ENCODE measurements around the gene WDR83. TPM values are rescaled to one million over a fixed set of nuclear protein-coding genes. Genes with fewer than 3 reads are reported as not detected.
"Not testable (repeated sequence)": the region's sequence is repeated elsewhere in the genome, so short reads cannot be mapped to it uniquely, and the experiment has no call there.

The WDR83 gene
- total and polyA plus RNA-seq, 4 donors, result 7.1 to 20.9 (median 10.6) TPM

- no peaks in the 10 kb centered on the region for H3K4me1 ChIP-seq (ENCODE audit: control insufficient read depth in 1 of 2, insufficient read depth in 2 of 2, low read length in 2 of 2)
- no peaks in the 10 kb centered on the region for H3K27me3 ChIP-seq (ENCODE audit: control insufficient read depth in 1 of 2, insufficient read depth in 2 of 2, low read length in 1 of 2)
- no peak for DNase-seq
- H3K9me3 ChIP-seq (ENCODE audit: control insufficient read depth, low read length), result no peaks in the 10 kb centered on the region
- no peak overlapping the region for H3K27ac ChIP-seq (ENCODE audit: low read depth in 1 of 2, low read length in 2 of 2)
- 90 to 96% methylated on average over 29 of the region's 29 CpGs for WGBS, 2 donors
- H3K4me3 ChIP-seq (ENCODE audit: low read length in 2 of 2), result no peak overlapping the region
- intact Hi-C loops (cut with DNase I), result no loop called here
- H3K36me3 ChIP-seq (ENCODE audit: control insufficient read depth in 1 of 2, insufficient read depth in 2 of 2, low read length in 1 of 2), result peaks cover 0 to 15% of the 10 kb centered on the region in 2 donors
- ATAC-seq (ENCODE audit: low FRiP score), result no peak
Observed at GRCh38 chr19:12705654-12706331, 39.2 kb downstream of the WDR83 start.

- H3K36me3 ChIP-seq (ENCODE audit: control insufficient read depth in 1 of 2, insufficient read depth in 2 of 2, low read length in 1 of 2), result peaks cover 0 to 15% of the 10 kb centered on the region in 2 donors
Observed at GRCh38 chr19:12706332-12706718, 39.7 kb downstream of the WDR83 start.

GRCh38 chr19:12708641-12709040, 42.0 kb downstream of the WDR83 start:
- DNase-seq (no peak), ATAC-seq (ENCODE audit: low FRiP score) (no peak)
- Histone ChIP-seq H3K27me3 (ENCODE audit: control insufficient read depth in 1 of 2, insufficient read depth in 2 of 2, low read length in 1 of 2) (no peaks in the 10 kb centered on the region), H3K9me3 (ENCODE audit: control insufficient read depth, low read length) (no peaks in the 10 kb centered on the region), H3K36me3 (ENCODE audit: control insufficient read depth in 1 of 2, insufficient read depth in 2 of 2, low read length in 1 of 2) (peaks cover 0 to 10% of the 10 kb centered on the region in 2 donors), H3K27ac (ENCODE audit: low read depth in 1 of 2, low read length in 2 of 2) (no peak overlapping the region), H3K4me1 (ENCODE audit: control insufficient read depth in 1 of 2, insufficient read depth in 2 of 2, low read length in 2 of 2) (no peaks in the 10 kb centered on the region), H3K4me3 (ENCODE audit: low read length in 2 of 2) (no peak overlapping the region)
- WGBS, 2 donors, result 91 to 93% methylated on average over 8 of the region's 8 CpGs
- intact Hi-C loops (cut with DNase I), result no loop called here

More at GRCh38 chr19:12706332-12706718, 39.7 kb downstream of the WDR83 start:
- H3K27ac ChIP-seq (ENCODE audit: low read depth in 1 of 2, low read length in 2 of 2), result no peak overlapping the region
- no peaks in the 10 kb centered on the region for H3K4me1 ChIP-seq (ENCODE audit: control insufficient read depth in 1 of 2, insufficient read depth in 2 of 2, low read length in 2 of 2)
- no peak for ATAC-seq (ENCODE audit: low FRiP score)
- no peak for DNase-seq
- H3K4me3 ChIP-seq (ENCODE audit: low read length in 2 of 2), result no peak overlapping the region
- intact Hi-C loops (cut with DNase I), result no loop called here
- no peaks in the 10 kb centered on the region for H3K27me3 ChIP-seq (ENCODE audit: control insufficient read depth in 1 of 2, insufficient read depth in 2 of 2, low read length in 1 of 2)
- 90 to 93% methylated on average over 12 to 13 of the region's 13 CpGs for WGBS, 2 donors
- H3K9me3 ChIP-seq (ENCODE audit: control insufficient read depth, low read length), result no peaks in the 10 kb centered on the region

- intact Hi-C loops (cut with DNase I), result no loop called here
- ATAC-seq (ENCODE audit: low FRiP score) (no peak), DNase-seq (no peak)
- Histone ChIP-seq H3K27ac (ENCODE audit: low read depth in 1 of 2, low read length in 2 of 2) (no peak overlapping the region), H3K4me1 (ENCODE audit: control insufficient read depth in 1 of 2, insufficient read depth in 2 of 2, low read length in 2 of 2) (no peaks in the 10 kb centered on the region), H3K9me3 (ENCODE audit: control insufficient read depth, low read length) (no peaks in the 10 kb centered on the region), H3K4me3 (ENCODE audit: low read length in 2 of 2) (no peak overlapping the region), H3K27me3 (ENCODE audit: control insufficient read depth in 1 of 2, insufficient read depth in 2 of 2, low read length in 1 of 2) (no peaks in the 10 kb centered on the region), H3K36me3 (ENCODE audit: control insufficient read depth in 1 of 2, insufficient read depth in 2 of 2, low read length in 1 of 2) (peaks cover 0 to 8% of the 10 kb centered on the region in 2 donors)
- 94 to 95% methylated on average over 17 of the region's 17 CpGs for WGBS, 2 donors
Observed at GRCh38 chr19:12711187-12711586, 44.6 kb downstream of the WDR83 start.

- H3K9me3 ChIP-seq (ENCODE audit: control insufficient read depth, low read length); DNase-seq; ATAC-seq (ENCODE audit: low FRiP score); H3K4me1 ChIP-seq (ENCODE audit: control insufficient read depth in 1 of 2, insufficient read depth in 2 of 2, low read length in 2 of 2); H3K4me3 ChIP-seq (ENCODE audit: low read length in 2 of 2); intact Hi-C loops (cut with DNase I); H3K27ac ChIP-seq (ENCODE audit: low read depth in 1 of 2, low read length in 2 of 2); H3K27me3 ChIP-seq (ENCODE audit: control insufficient read depth in 1 of 2, insufficient read depth in 2 of 2, low read length in 1 of 2): not testable (repeated sequence)
- WGBS, 2 donors, result 35% methylated on average over 11 to 13 of the region's 14 CpGs
- H3K36me3 ChIP-seq (ENCODE audit: control insufficient read depth in 1 of 2, insufficient read depth in 2 of 2, low read length in 1 of 2), result peaks cover 0 to 12% of the 10 kb centered on the region in 2 donors
Observed at GRCh38 chr19:12712077-12712476, 45.5 kb downstream of the WDR83 start.

GRCh38 chr19:12713304-12713703, 46.7 kb downstream of the WDR83 start:
- peaks cover 0 to 12% of the 10 kb centered on the region in 2 donors for H3K36me3 ChIP-seq (ENCODE audit: control insufficient read depth in 1 of 2, insufficient read depth in 2 of 2, low read length in 1 of 2)
- H3K9me3 ChIP-seq (ENCODE audit: control insufficient read depth, low read length); intact Hi-C loops (cut with DNase I); ATAC-seq (ENCODE audit: low FRiP score); H3K4me3 ChIP-seq (ENCODE audit: low read length in 2 of 2); DNase-seq; H3K4me1 ChIP-seq (ENCODE audit: control insufficient read depth in 1 of 2, insufficient read depth in 2 of 2, low read length in 2 of 2); H3K27ac ChIP-seq (ENCODE audit: low read depth in 1 of 2, low read length in 2 of 2); H3K27me3 ChIP-seq (ENCODE audit: control insufficient read depth in 1 of 2, insufficient read depth in 2 of 2, low read length in 1 of 2): not testable (repeated sequence)
- WGBS, 2 donors, result 86 to 90% methylated on average over 9 of the region's 9 CpGs

GRCh38 chr19:12715102-12715501, 48.5 kb downstream of the WDR83 start:
- intact Hi-C loops (cut with DNase I), result no loop called here
- Histone ChIP-seq H3K36me3 (ENCODE audit: control insufficient read depth in 1 of 2, insufficient read depth in 2 of 2, low read length in 1 of 2) (peaks cover 0 to 15% of the 10 kb centered on the region in 2 donors), H3K4me1 (ENCODE audit: control insufficient read depth in 1 of 2, insufficient read depth in 2 of 2, low read length in 2 of 2) (no peaks in the 10 kb centered on the region), H3K27me3 (ENCODE audit: control insufficient read depth in 1 of 2, insufficient read depth in 2 of 2, low read length in 1 of 2) (no peaks in the 10 kb centered on the region), H3K9me3 (ENCODE audit: control insufficient read depth, low read length) (no peaks in the 10 kb centered on the region), H3K27ac (ENCODE audit: low read depth in 1 of 2, low read length in 2 of 2) (no peak overlapping the region), H3K4me3 (ENCODE audit: low read length in 2 of 2) (no peak overlapping the region)
- 90 to 92% methylated on average over 15 of the region's 15 CpGs for WGBS, 2 donors
- ATAC-seq (ENCODE audit: low FRiP score), result no peak
- no peak for DNase-seq

- ATAC-seq (ENCODE audit: low FRiP score), result no peak
- H3K9me3 ChIP-seq (ENCODE audit: control insufficient read depth, low read length), result no peaks in the 10 kb centered on the region
- no peak for DNase-seq
- H3K4me3 ChIP-seq (ENCODE audit: low read length in 2 of 2), result no peak overlapping the region
- intact Hi-C loops (cut with DNase I), result no loop called here
- H3K27ac ChIP-seq (ENCODE audit: low read depth in 1 of 2, low read length in 2 of 2), result no peak overlapping the region
- H3K27me3 ChIP-seq (ENCODE audit: control insufficient read depth in 1 of 2, insufficient read depth in 2 of 2, low read length in 1 of 2), result no peaks in the 10 kb centered on the region
- 95% methylated on average over 3 of the region's 3 CpGs for WGBS, 2 donors
- H3K36me3 ChIP-seq (ENCODE audit: control insufficient read depth in 1 of 2, insufficient read depth in 2 of 2, low read length in 1 of 2), result peaks cover 0 to 12% of the 10 kb centered on the region in 2 donors
- no peaks in the 10 kb centered on the region for H3K4me1 ChIP-seq (ENCODE audit: control insufficient read depth in 1 of 2, insufficient read depth in 2 of 2, low read length in 2 of 2)
Observed at GRCh38 chr19:12715929-12716328, 49.3 kb downstream of the WDR83 start.

GRCh38 chr19:12720296-12720695, 53.7 kb downstream of the WDR83 start:
- Histone ChIP-seq H3K27me3 (ENCODE audit: control insufficient read depth in 1 of 2, insufficient read depth in 2 of 2, low read length in 1 of 2) (no peaks in the 10 kb centered on the region), H3K36me3 (ENCODE audit: control insufficient read depth in 1 of 2, insufficient read depth in 2 of 2, low read length in 1 of 2) (peaks cover 0 to 7% of the 10 kb centered on the region in 2 donors), H3K4me1 (ENCODE audit: control insufficient read depth in 1 of 2, insufficient read depth in 2 of 2, low read length in 2 of 2) (no peaks in the 10 kb centered on the region), H3K27ac (ENCODE audit: low read depth in 1 of 2, low read length in 2 of 2) (no peak overlapping the region), H3K9me3 (ENCODE audit: control insufficient read depth, low read length) (no peaks in the 10 kb centered on the region), H3K4me3 (ENCODE audit: low read length in 2 of 2) (no peak overlapping the region)
- no peak for DNase-seq
- intact Hi-C loops (cut with DNase I), result loop anchor here in 1 of 2 donors (5.0 kb wide), 1 partner anchor 77 kb away; no protein-coding TSS in a partner anchor
- WGBS, 2 donors, result 78 to 79% methylated on average over 10 of the region's 10 CpGs
- ATAC-seq (ENCODE audit: low FRiP score), result no peak
